Keratinocyte (primary cell): ENCODE data around the gene SCYGR4. TPM values are rescaled to one million over a fixed set of nuclear protein-coding genes. Genes with fewer than 3 reads are reported as not detected.

Experiments
- DNase-seq: peaks from one replicate; pipeline ENCODE4 v3.0.0-alpha.2; 2011; ENCODE audit warnings: low read depth, missing footprints, low spot score
- FAIRE-seq: peaks from 2 replicates; lab custom pipeline; 2011; peaks lifted over from hg19 to GRCh38; lab: Jason Lieb, UNC
- H2AFZ ChIP-seq: 2 replicates; pipeline ENCODE4 v1.6.0; 2012; ENCODE audit warnings: low read length, control low read depth, inconsistent platforms; ENCODE audit not compliant: control insufficient read depth
- H3K27ac ChIP-seq: 2 replicates; pipeline ENCODE4 v1.5.1; 2011; ENCODE audit warnings: low read length; ENCODE audit not compliant: control insufficient read depth, insufficient read depth
- H3K27me3 ChIP-seq: 3 replicates; pipeline ENCODE4 v1.6.0; 2011; ENCODE audit warnings: low read length; ENCODE audit not compliant: control insufficient read depth, insufficient read depth; ENCODE audit errors: extremely low read depth
- H3K36me3 ChIP-seq, 2 experiments: 2 replicates in 1 of 2; 3 replicates in 1 of 2; pipeline ENCODE4 v1.5.1; 2011; ENCODE audit warnings: low read length in 2 of 2, mild to moderate bottlenecking in 1 of 2; ENCODE audit not compliant: control insufficient read depth in 2 of 2, insufficient read depth in 2 of 2; ENCODE audit errors: extremely low read depth in 1 of 2
- H3K4me1 ChIP-seq: 3 replicates; pipeline ENCODE4 v1.5.1; 2011; ENCODE audit warnings: low read length; ENCODE audit not compliant: control insufficient read depth, insufficient read depth; ENCODE audit errors: extremely low read depth
- H3K4me2 ChIP-seq: 3 replicates; pipeline ENCODE4 v1.6.0; 2011; ENCODE audit warnings: low read depth, low read length; ENCODE audit not compliant: control insufficient read depth, insufficient read depth; ENCODE audit errors: extremely low read depth
- H3K4me3 ChIP-seq, 3 experiments: fragments of 200-600 bp in 1 of 3; sonication (generic) in 1 of 3; 2 replicates in 2 of 3; 3 replicates in 1 of 3; pipeline ENCODE4 v1.5.1; 2011 to 2016; ENCODE audit warnings: low read length in 3 of 3, mild to moderate bottlenecking in 3 of 3, control low read depth in 2 of 3, inconsistent platforms in 1 of 3, low read depth in 1 of 3, mixed read lengths in 1 of 3, mixed run types in 1 of 3, moderate library complexity in 1 of 3; ENCODE audit not compliant: control insufficient read depth in 2 of 3, insufficient read depth in 2 of 3; ENCODE audit errors: extremely low read depth in 1 of 3
- H3K79me2 ChIP-seq: 2 replicates; pipeline ENCODE4 v1.6.0; 2012; ENCODE audit warnings: low read length; ENCODE audit not compliant: control insufficient read depth, insufficient read depth
- H3K9ac ChIP-seq: 3 replicates; pipeline ENCODE4 v1.6.0; 2011; ENCODE audit warnings: low read length; ENCODE audit not compliant: control insufficient read depth, insufficient read depth; ENCODE audit errors: extremely low read depth
- H3K9me1 ChIP-seq: 3 replicates; pipeline ENCODE4 v1.6.0; 2011; ENCODE audit warnings: low read length; ENCODE audit not compliant: control insufficient read depth, insufficient read depth; ENCODE audit errors: extremely low read depth
- H3K9me3 ChIP-seq: 2 replicates; pipeline ENCODE4 v1.5.1; 2012; ENCODE audit warnings: low read depth, low read length; ENCODE audit not compliant: control insufficient read depth
- H4K20me1 ChIP-seq: 3 replicates; pipeline ENCODE4 v1.6.0; 2011; ENCODE audit warnings: low read length; ENCODE audit not compliant: control insufficient read depth, insufficient read depth; ENCODE audit errors: extremely low read depth
- CTCF ChIP-seq, 3 experiments: IDR thresholded peaks in 1 of 3; conservative IDR thresholded peaks in 1 of 3; optimal IDR thresholded peaks in 1 of 3; 2 replicates in 2 of 3; 3 replicates in 1 of 3; pipeline versions ENCODE3 to v1.5.1; 2011; ENCODE audit warnings: low read length in 3 of 3, mild to moderate bottlenecking in 3 of 3, moderate library complexity in 2 of 3, control low read depth in 1 of 3, inconsistent platforms in 1 of 3; ENCODE audit not compliant: insufficient read depth in 2 of 3; ENCODE audit errors: extremely low read depth in 1 of 3
- EZH2 ChIP-seq: IDR thresholded peaks from one replicate; pipeline ENCODE4 v1.6.1; 2012; ENCODE audit warnings: inconsistent platforms, mild to moderate bottlenecking, low read length, moderate library complexity
- dilution Hi-C: fragments of 300-500 bp; cut with MboI; formaldehyde crosslinking; loops from one replicate; pipeline ENCODE4 v1.7.0; 2020; ENCODE audit warnings: low sequenced_read_pairs; ENCODE audit not compliant: extremely low pct_ligation_motif_present
- polyA plus RNA-seq, 5 experiments: library from polyadenylated mRNA; depleted of rRNA in 3 of 5; stranded (reverse) in 3 of 5; stranded (forward) in 1 of 5; unstranded in 1 of 5; fragments of >200 nt; gene quantifications; 1 replicate in 1 of 5; 2 replicates in 3 of 5; 3 replicates in 1 of 5; pipeline versions ENCODE4 v1.2.1 to v1.2.3, GENCODE V29; 2011 to 2012; ENCODE audit warnings: missing spikeins in 2 of 5, low read depth in 1 of 5, low replicate concordance in 1 of 5

SCYGR4 gene
- polyA plus RNA-seq, 1 donor (not counting 4 experiments of a cell fraction or from before 2014, with no cell fraction given), result not detected

GRCh38 chr2:227612546-227613271, 4.6 kb upstream of the SCYGR4 start:
- dilution Hi-C loops, result no loop called here
- H3K27ac ChIP-seq, result no peak overlapping the region

GRCh38 chr2:227613272-227613660, 4.0 kb upstream of the SCYGR4 start:
- no peak for FAIRE-seq
- DNase-seq, result no peak
- Histone ChIP-seq H3K4me3 (no peak overlapping the region), H3K36me3 (no peaks in the 10 kb centered on the region), H3K9me3 (no peaks in the 10 kb centered on the region), H3K79me2 (no peaks in the 10 kb centered on the region), H3K9ac (no peak overlapping the region), H3K9me1 (no peaks in the 10 kb centered on the region), H2AFZ (no peak overlapping the region), H4K20me1 (no peaks in the 10 kb centered on the region), H3K27ac (no peak overlapping the region), H3K27me3 (no peaks in the 10 kb centered on the region), H3K4me2 (no peak overlapping the region), H3K4me1 (no peaks in the 10 kb centered on the region)
- TF ChIP-seq CTCF (optimal IDR thresholded peaks at IDR 0.05 in 1 of 3, IDR thresholded peaks at IDR 0.05 in 1 of 3, conservative IDR thresholded peaks at IDR 0.05 in 1 of 3; ENCODE audit: extremely low read depth in 1 of 3, insufficient read depth in 2 of 3, low read length in 3 of 3) (no peak), EZH2 (no peak)
- dilution Hi-C loops, result no loop called here

More at GRCh38 chr2:227612546-227613271, 4.6 kb upstream of the SCYGR4 start:
- Histone ChIP-seq H3K9ac (no peak overlapping the region), H3K4me3 (no peak overlapping the region), H3K36me3 (no peaks in the 10 kb centered on the region), H4K20me1 (no peaks in the 10 kb centered on the region), H3K9me1 (no peaks in the 10 kb centered on the region), H3K27me3 (no peaks in the 10 kb centered on the region), H3K9me3 (no peaks in the 10 kb centered on the region), H2AFZ (no peak overlapping the region), H3K4me2 (no peak overlapping the region), H3K79me2 (no peaks in the 10 kb centered on the region), H3K4me1 (no peaks in the 10 kb centered on the region)
- TF ChIP-seq EZH2 (no peak), CTCF (optimal IDR thresholded peaks at IDR 0.05 in 1 of 3, IDR thresholded peaks at IDR 0.05 in 1 of 3, conservative IDR thresholded peaks at IDR 0.05 in 1 of 3; ENCODE audit: extremely low read depth in 1 of 3, insufficient read depth in 2 of 3, low read length in 3 of 3) (no peak)
- DNase-seq (no peak), FAIRE-seq (no peak)
